ENCODE measurements around the gene MOGAT3. TPM values are rescaled to one million over a fixed set of nuclear protein-coding genes. Genes with fewer than 3 reads are reported as not detected.

The MOGAT3 gene
- total RNA-seq, 1 experiment from 2014 or later: not detected

DNA sequence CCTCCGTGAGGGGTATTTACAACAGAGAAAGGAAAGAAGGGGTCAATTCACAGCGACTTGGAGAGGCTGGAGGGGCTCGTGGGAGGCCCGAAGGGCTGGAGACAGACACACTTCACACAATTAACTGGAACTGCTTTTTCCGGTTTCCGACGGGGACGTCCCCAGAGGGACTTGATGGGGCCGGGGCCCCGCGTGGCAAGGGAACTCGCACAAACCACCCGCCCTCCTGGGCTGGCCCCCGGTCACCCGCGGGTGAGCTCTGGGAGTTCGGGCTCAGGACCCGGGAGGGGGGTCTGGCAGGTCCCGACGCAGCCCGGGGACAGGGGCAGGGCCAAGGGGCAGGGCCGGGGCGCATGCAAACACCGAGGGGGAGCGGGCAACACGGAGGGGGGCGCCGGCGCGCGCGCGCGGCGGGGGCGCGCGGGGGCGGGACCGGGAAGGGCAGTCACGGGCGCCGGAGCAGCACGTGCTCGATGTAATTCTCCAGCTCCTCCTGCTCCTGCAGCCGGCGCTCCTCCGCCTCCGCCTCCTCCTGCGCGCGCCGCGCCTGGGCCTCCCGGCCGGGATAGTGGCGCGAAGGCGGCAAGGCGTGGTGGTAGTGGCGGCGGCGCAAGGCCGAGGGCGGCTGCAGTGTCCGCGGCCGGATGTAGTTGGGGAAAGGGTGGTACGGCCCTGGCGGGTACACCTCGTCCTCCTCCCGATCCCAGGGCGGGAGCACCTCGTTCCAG lies 38.1 kb downstream of the MOGAT3 start:
- Histone ChIP-seq H3K4me3 (peak overlapping the region; percentile 12; the same call in 1 of the 2 replicates), H3K36me3 (peaks cover 12% of the 10 kb centered on the region), H3K4me1 (replicated peaks) (peaks cover 39% of the 10 kb centered on the region), H3K27me3 (replicated peaks) (peaks cover 50% of the 10 kb centered on the region), H3K27ac (no peak overlapping the region), H3K9me3 (replicated peaks) (peaks cover 8% of the 10 kb centered on the region; the same call in 1 of the 2 replicates)
- no peak for DNase-seq (ENCODE audit: low read depth in 1 of 2, low spot score in 2 of 2)

DNA sequence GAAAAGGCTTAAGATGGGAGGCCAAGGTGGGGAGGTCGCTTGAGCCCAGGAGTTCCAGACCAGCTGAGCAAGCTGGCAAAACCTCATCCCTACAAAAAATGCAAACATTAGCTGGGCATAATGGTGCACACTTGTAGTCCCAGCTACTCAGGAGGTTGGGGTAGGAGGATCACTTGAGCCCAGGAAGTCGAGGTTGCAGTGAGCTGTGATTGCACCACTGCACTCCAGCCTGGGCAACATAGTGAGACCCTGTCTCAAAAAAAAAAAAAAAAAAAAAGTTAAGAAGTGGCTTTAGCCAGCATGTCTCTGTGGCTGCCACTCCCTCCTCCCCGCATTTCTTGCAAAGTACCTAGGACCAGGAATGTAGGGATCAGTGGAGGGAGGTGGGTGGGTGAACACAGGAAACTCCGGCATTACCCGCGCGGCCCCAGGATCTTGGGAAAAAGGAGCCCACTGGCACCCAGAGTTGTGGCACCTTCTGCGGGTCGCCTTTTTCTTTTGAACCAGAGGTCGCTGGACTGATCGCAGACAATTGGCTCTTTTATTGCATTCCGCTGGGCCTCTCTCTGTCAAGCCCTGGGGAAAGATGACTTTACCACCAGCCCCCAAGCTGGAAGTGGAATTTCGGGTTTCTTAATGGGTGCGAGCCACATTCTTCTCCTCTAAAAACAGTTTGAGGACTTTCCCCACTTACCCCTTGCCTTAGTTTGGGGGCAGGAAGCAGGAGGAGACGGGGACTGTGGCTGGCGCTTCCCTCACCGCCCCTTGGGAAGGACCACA lies 39.0 kb downstream of the MOGAT3 start:
- Histone ChIP-seq H3K36me3 (peaks cover 18% of the 10 kb centered on the region), H3K4me3 (no peak overlapping the region), H3K27me3 (replicated peaks) (peaks cover 42% of the 10 kb centered on the region), H3K9me3 (replicated peaks) (peaks cover 8% of the 10 kb centered on the region; the same call in 1 of the 2 replicates), H3K27ac (no peak overlapping the region), H3K4me1 (replicated peaks) (peaks cover 39% of the 10 kb centered on the region)
- no peak for DNase-seq (ENCODE audit: low read depth in 1 of 2, low spot score in 2 of 2)

DNA sequence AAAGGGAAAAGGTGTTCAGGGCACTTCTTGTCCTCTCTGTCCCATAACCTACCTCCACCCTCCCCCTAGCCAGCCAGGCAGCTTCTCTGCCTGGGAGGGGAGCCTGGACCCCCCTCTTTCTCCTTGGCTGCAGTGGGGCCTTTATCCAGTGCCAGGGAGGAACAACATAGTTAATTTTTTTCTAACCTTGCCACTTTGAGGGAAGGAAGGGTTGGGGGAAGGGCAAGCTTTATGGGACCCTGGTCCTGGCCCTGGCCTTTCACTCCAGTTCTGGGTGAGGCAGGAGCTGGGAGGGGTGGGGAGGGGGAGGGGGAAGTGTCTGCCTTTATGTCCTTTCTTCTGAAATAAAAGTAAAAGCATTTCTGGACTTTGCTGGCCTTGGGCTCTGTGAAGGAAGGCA lies 39.9 kb downstream of the MOGAT3 start:
- peaks cover 37% of the 10 kb centered on the region for H3K27me3 ChIP-seq (replicated peaks)
- H3K27ac ChIP-seq: no peak overlapping the region
- H3K4me3 ChIP-seq: no peak overlapping the region
- no peak for DNase-seq (ENCODE audit: low read depth in 1 of 2, low spot score in 2 of 2)
- H3K9me3 ChIP-seq (replicated peaks): peaks cover 8% of the 10 kb centered on the region; the same call in 1 of the 2 replicates
- H3K4me1 ChIP-seq (replicated peaks): peaks cover 37% of the 10 kb centered on the region
- peaks cover 18% of the 10 kb centered on the region for H3K36me3 ChIP-seq

DNA sequence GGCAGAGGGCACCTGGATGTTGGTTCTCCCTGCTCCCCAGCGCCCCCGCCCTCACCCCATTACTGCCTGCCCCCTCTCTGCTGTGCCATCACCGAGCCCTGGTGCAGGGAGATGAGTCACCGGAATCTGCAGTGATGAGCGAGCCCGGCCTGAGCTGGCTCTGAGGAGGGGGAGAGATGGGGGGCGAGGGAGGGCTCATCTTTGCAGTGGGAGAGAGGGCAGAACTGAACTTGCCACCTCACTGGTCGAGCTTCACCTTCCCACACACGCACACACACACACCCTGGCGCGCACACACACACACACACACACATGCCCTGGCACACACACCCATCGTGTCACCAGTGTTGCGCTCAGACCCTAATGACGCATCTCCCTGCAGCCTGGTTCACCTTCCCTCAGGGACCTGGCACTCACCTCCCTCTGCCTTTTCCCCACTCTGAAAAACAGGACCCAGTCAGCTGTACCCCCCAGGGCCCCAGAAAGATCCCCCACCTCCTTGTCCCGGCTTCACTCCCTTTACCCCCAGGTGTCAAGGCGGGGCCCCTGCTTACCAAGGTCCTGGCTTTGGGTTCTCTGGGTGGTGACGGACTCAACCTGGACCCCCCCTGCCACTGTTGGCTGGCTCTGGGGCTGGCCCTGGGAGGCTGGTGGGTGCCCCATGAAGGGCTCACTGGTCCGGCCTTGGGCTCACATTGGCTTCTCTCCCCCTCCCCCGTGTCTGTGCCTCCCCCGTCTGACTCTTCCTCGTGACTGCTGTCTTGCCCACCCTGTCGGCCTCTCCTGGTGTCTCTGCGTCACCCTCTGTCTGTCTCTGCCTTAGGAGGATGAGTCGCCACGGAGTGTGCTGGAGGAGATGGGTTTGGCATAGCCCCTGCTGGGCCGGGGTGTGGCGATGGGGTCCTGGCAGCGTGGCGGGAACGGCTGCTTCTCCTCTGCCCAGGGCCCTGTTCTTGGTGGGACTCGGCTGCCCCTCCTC lies 40.9 kb downstream of the MOGAT3 start:
- DNase-seq (ENCODE audit: low read depth in 1 of 2, low spot score in 2 of 2): no peak
- no peak overlapping the region for H3K4me3 ChIP-seq
- no peak overlapping the region for H3K27ac ChIP-seq
- peaks cover 18% of the 10 kb centered on the region for H3K36me3 ChIP-seq
- 0 out of 2 replicates have a peak, but pooled peaks cover 8% of the 10 kb centered on the region for H3K9me3 ChIP-seq (replicated peaks)
- H3K4me1 ChIP-seq (replicated peaks): peaks cover 34% of the 10 kb centered on the region
- peaks cover 28% of the 10 kb centered on the region for H3K27me3 ChIP-seq (replicated peaks)

DNA sequence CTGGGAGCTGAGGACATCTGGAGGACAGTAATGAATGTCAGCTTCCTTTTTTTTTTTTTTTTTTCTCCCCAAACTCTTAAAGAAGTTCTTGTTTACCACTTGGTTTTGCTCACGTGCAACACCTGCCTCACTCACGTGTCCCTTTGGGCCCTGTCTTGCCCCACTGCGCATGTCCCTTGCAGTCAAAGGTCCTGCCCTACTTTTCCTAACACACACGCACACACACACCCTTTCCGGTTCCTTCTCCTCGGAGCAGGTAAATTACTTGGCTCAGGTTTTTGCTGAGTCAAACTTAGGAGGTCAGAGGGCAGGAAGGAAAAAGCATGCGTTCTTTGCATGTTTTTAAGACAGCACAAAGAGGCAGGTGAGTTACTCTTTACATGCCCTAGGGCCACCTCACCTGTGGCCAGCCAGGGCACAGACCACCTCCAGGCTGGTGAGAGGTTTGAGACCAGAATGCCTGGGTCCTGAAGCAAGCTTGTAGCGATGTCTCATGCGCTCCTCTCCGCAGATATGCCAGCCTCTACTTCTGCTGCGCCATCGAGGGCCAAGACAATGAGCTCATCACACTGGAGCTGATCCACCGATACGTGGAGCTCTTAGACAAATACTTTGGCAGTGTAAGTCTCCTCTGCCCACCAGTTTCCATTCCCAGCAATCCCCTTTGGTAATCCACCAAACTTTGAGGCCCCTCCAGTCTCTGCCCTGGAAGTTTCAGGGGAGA lies 43.8 kb downstream of the MOGAT3 start:
- Histone ChIP-seq H3K4me1 (replicated peaks) (peaks cover 12% of the 10 kb centered on the region), H3K27me3 (replicated peaks) (peaks cover 4% of the 10 kb centered on the region; the same call in 1 of the 2 replicates), H3K27ac (no peak overlapping the region), H3K9me3 (replicated peaks) (no peaks in the 10 kb centered on the region; the same call in 1 of the 2 replicates), H3K4me3 (no peak overlapping the region), H3K36me3 (peaks cover 18% of the 10 kb centered on the region)
- no peak for DNase-seq (ENCODE audit: low read depth in 1 of 2, low spot score in 2 of 2)

DNA sequence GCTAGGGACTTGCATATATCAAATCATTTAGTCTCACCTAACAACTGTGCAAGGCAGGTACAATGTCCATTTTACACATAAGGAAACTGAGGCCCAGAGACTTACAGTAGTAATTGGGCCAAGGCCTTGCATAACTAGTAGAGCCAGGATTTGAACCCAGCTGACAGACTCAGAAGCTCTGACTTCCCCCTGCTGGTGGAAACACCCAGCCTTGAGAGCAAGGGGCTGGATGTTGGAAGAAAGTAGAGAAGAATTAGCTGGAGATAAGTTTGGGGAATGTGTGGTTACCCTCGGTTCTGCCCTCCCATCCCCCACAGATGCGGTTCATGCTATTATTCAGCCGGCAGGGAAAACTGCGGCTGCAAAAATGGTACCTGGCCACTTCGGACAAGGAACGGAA lies 44.6 kb downstream of the MOGAT3 start:
- H3K27ac ChIP-seq: no peak overlapping the region
- H3K4me1 ChIP-seq (replicated peaks): peaks cover 12% of the 10 kb centered on the region
- no peaks in the 10 kb centered on the region; the same call in 1 of the 2 replicates for H3K9me3 ChIP-seq (replicated peaks)
- H3K36me3 ChIP-seq: peaks cover 18% of the 10 kb centered on the region
- DNase-seq (ENCODE audit: low read depth in 1 of 2, low spot score in 2 of 2): no peak
- no peak overlapping the region for H3K4me3 ChIP-seq
- H3K27me3 ChIP-seq (replicated peaks): 0 out of 2 replicates have a peak, but pooled peaks cover 2% of the 10 kb centered on the region

DNA sequence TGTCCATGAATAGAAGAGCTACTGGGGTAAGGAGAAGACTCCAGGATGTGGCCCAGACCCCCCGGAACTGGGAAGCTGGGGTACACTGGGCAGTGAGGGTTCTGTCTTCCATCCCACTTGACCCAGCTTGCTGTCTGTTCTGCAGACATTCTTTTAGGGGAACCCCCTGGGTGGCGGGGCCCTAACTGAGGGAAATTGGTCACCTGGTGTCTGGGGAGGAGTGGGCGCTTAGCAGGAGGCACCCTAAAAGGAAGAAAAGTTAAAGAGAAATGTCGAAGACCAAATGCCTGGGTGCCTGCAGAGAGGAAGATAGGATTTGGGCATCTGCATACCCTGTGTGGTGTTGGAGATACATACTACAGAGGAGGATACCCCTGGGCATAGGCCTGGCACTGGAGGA lies 45.5 kb downstream of the MOGAT3 start:
- 0 out of 2 replicates have a peak, but pooled peaks cover 2% of the 10 kb centered on the region for H3K27me3 ChIP-seq (replicated peaks)
- H3K9me3 ChIP-seq (replicated peaks): no peaks in the 10 kb centered on the region; the same call in 1 of the 2 replicates
- peaks cover 12% of the 10 kb centered on the region for H3K4me1 ChIP-seq (replicated peaks)
- peaks cover 18% of the 10 kb centered on the region for H3K36me3 ChIP-seq
- peak overlapping the region; percentile 45 for H3K4me3 ChIP-seq
- H3K27ac ChIP-seq: no peak overlapping the region
- no peak for DNase-seq (ENCODE audit: low read depth in 1 of 2, low spot score in 2 of 2)

DNA sequence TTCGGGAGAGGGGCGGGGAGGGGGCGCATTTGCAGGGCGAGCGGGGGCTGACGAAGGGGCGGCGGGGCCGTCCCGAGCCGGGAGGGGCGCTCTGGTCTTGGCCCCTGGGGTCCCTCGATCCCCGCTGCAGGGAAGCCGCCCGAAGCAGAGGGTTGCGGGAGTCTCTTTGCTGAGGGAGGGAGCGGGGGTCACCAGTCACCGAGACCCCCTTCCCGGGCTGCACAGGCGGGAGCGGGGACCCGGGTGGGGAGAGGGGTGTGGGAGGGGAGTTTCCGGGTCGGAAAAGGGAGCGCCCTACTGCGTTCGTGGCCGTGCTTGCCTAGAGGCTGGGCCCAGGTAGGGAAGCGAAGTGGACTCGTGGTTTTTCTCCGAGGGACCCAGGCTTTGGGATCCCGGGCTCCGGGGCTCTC lies 46.1 kb downstream of the MOGAT3 start:
- Histone ChIP-seq H3K36me3 (peaks cover 13% of the 10 kb centered on the region), H3K27ac (no peak overlapping the region)
- DNase-seq (ENCODE audit: low read depth in 1 of 2, low spot score in 2 of 2): no peak

DNA sequence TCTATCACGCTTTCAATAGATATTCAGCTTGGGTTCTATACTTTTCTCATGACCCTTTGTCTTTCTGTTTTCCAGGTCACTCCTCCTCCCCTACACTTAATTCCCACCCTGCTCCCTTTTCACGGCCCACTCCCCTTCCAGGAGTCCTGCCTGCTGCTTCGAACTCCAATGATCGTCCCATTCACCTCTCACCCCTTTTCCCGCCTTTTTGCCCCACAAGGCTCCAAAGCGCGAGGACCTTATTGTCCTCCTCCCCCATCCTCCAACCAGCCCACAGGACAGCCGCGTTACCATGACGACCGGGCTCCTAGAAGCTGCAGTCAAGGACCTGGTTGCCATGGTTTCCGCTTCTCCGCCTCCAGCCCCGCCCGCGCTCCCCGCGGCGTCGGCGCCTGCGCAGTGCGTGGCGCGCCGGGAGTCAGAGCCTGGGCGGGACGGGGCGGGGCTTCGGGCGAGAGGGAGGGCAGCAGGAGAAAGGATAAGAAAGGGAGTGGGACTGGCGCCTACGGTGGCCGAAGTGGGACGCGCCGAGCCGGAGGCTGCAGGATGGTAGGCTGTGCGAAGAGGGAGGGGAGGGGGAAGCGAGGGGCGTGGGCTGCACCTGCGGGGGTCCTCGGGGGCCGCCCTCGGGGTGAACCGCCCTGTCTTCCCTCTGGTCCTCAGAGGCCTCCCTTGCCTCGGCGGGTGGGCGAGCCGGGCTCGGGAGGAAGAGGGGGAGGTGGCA lies 46.7 kb downstream of the MOGAT3 start, which contains the start of gene AP1S1:
AP1S1 (plus strand) TSS at position 508 of the 724 bp plus-strand sequence; CDS start at position 547, 39 bp downstream.
- no peaks in the 10 kb centered on the region; the same call in 1 of the 2 replicates for H3K9me3 ChIP-seq (replicated peaks)
- peaks cover 10% of the 10 kb centered on the region for H3K36me3 ChIP-seq
- H3K27me3 ChIP-seq (replicated peaks): 0 out of 2 replicates have a peak, but pooled peaks cover 8% of the 10 kb centered on the region
- peak within 1 kb of the TSS; percentile 45 for H3K4me3 ChIP-seq
- DNase-seq (ENCODE audit: low read depth in 1 of 2, low spot score in 2 of 2): peak; percentile 94 to 96
- H3K4me1 ChIP-seq (replicated peaks): peaks cover 7% of the 10 kb centered on the region
- H3K27ac ChIP-seq: no peak within 1 kb of the TSS

More for the DNA sequence above, 46.1 kb downstream of the MOGAT3 start:
- Histone ChIP-seq H3K4me1 (replicated peaks) (peaks cover 7% of the 10 kb centered on the region), H3K4me3 (peak overlapping the region; percentile 45), H3K9me3 (replicated peaks) (no peaks in the 10 kb centered on the region; the same call in 1 of the 2 replicates), H3K27me3 (replicated peaks) (0 out of 2 replicates have a peak, but pooled peaks cover 2% of the 10 kb centered on the region)

DNA sequence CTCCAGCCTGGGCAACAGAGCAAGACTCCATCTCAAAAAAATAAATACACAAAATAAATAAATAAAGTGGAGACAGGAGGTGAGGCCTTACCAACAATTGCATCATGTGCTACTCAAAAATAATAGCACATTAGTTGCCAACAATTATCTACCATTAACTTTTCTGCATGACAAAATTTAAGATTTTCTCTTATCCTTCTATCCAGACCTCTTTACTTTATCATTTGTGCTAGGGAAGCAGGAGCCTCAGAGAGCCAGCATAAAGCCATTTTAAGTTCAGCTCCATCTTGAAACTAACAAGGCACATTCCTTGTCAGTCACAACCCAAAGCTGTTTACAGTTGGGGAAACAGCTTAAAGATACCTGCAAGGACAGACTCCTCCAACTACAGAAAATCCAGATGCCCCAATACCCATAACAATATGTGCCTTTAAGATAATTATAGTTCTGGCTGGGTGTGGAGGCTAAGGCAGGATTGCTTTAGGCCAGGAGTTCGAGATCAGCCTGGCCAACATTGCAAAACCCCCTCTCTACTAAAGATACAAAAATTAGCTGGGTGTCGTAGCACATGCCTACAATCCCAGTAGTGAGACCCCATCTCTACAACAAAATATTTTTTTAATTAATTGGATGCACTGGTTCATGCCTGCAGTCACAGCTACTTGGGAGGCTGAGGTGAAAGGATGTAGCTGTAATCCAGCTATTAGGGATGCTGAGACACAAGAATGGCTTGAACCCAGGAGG lies 48.8 kb downstream of the MOGAT3 start:
- H3K36me3 ChIP-seq: peaks cover 1% of the 10 kb centered on the region; the same call in 1 of the 2 replicates
- H3K27ac ChIP-seq: no peak overlapping the region
- DNase-seq (ENCODE audit: low read depth in 1 of 2, low spot score in 2 of 2): no peak
- H3K27me3 ChIP-seq (replicated peaks): peaks cover 14% of the 10 kb centered on the region; the same call in 1 of the 2 replicates
- no peak overlapping the region for H3K4me3 ChIP-seq
- no peaks in the 10 kb centered on the region; the same call in 1 of the 2 replicates for H3K9me3 ChIP-seq (replicated peaks)
- peaks cover 7% of the 10 kb centered on the region for H3K4me1 ChIP-seq (replicated peaks)

Data from SJSA1 (cell line).